Adrenal gland (tissue), 5 donors: ENCODE results near the gene NLRP6.

Source experiments
- POLR2A ChIP-seq, 2 donors: fragments of 450-650 bp; IDR thresholded peaks; one replicate each; pipeline ENCODE4 v1.6.1; 2017; ENCODE audit warnings: antibody characterized with exemption in 2 of 2, mild to moderate bottlenecking in 2 of 2, moderate library complexity in 1 of 2
- TF ChIP-seq, protein P1 (sequence below), 6 experiments: fragments of 450-650 bp in 4 of 6; fragments of 200-600 bp in 2 of 6; sonication (generic) in 1 of 6; IDR thresholded peaks; 1 replicate in 5 of 6; 2 replicates in 1 of 6; pipeline versions ENCODE4 v1.5.1 to v1.8.0; 2016 to 2021; ENCODE audit warnings: antibody characterized with exemption in 6 of 6, mild to moderate bottlenecking in 2 of 6, moderate library complexity in 1 of 6
- donor health status: DM: no; HTN: no; CAD: no.

DNA sequence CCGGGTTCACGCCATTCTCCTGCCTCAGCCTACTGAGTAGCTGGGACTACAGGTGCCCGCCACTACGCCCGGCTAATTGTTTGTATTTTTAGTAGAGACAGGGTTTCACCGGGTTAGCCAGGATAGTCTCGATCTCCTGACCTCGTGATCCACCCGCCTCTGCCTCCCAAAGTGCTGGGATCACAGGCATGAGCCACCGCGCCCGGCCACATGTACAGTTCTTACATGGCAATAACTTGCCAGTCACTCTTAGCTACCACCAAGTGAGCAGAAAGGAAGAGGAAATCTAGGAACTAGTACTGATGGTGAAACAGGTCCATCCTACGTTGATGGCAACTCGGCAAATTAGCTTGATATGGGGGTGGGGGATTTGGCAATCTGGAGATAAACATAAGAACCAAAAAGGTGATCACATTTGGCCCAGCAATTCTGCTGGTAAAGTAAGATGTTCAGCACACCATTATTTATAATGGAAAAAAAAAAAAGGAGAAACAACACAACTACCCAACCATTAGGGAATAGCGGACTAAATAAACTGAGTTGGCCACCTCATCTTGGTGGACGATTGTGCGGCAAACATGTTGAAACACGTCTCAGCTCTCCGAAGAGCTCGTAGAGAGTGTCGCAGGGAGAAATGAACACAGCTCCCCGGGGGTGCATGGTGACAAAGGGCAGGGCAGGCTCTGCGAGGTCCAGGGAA, 5.3 kb downstream of the NLRP6 start:
- TF ChIP-seq, protein P1, sequence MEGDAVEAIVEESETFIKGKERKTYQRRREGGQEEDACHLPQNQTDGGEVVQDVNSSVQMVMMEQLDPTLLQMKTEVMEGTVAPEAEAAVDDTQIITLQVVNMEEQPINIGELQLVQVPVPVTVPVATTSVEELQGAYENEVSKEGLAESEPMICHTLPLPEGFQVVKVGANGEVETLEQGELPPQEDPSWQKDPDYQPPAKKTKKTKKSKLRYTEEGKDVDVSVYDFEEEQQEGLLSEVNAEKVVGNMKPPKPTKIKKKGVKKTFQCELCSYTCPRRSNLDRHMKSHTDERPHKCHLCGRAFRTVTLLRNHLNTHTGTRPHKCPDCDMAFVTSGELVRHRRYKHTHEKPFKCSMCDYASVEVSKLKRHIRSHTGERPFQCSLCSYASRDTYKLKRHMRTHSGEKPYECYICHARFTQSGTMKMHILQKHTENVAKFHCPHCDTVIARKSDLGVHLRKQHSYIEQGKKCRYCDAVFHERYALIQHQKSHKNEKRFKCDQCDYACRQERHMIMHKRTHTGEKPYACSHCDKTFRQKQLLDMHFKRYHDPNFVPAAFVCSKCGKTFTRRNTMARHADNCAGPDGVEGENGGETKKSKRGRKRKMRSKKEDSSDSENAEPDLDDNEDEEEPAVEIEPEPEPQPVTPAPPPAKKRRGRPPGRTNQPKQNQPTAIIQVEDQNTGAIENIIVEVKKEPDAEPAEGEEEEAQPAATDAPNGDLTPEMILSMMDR (IDR thresholded peaks at IDR 0.05): no peak
- TF ChIP-seq POLR2A (IDR thresholded peaks at IDR 0.05): no peak
